GM19023 (cell line): ENCODE data around the gene UBAC2.
"Not testable (repeated sequence)": the region's sequence is repeated elsewhere in the genome, so short reads cannot be mapped to it uniquely, and the experiment has no call there.

Experiments
- ATAC-seq: cut with Tn5 transposase; IDR thresholded peaks from one replicate; pipeline ENCODE4 v1.9.1; 2021; ENCODE audit warnings: mild to moderate bottlenecking, moderate library complexity; ENCODE audit not compliant: unreplicated experiment

Gene UBAC2

GRCh38 chr13:99211421-99212035 lies 10.9 kb downstream of the UBAC2 start:
- ATAC-seq, result no peak

- ATAC-seq, result peak; percentile 60
Measured at GRCh38 chr13:99214232-99214631, 13.6 kb downstream of the UBAC2 start.

- ATAC-seq, result no peak
Measured at GRCh38 chr13:99214731-99215130, 14.1 kb downstream of the UBAC2 start.

- ATAC-seq, result no peak
Measured at GRCh38 chr13:99215184-99215830, 14.7 kb downstream of the UBAC2 start.

GRCh38 chr13:99217461-99218110 lies 16.9 kb downstream of the UBAC2 start:
- no peak for ATAC-seq

GRCh38 chr13:99218126-99218525 lies 17.5 kb downstream of the UBAC2 start:
- ATAC-seq, result no peak

GRCh38 chr13:99218545-99218944 lies 17.9 kb downstream of the UBAC2 start:
- no peak for ATAC-seq

GRCh38 chr13:99218969-99219368 lies 18.3 kb downstream of the UBAC2 start:
- peak; percentile 42 for ATAC-seq

GRCh38 chr13:99220199-99220935 lies 19.7 kb downstream of the UBAC2 start:
- no peak for ATAC-seq

GRCh38 chr13:99221567-99222239 lies 21.0 kb downstream of the UBAC2 start:
- ATAC-seq, result no peak

GRCh38 chr13:99223587-99223986 lies 22.9 kb downstream of the UBAC2 start:
- ATAC-seq, result no peak

- ATAC-seq, result no peak
Measured at GRCh38 chr13:99224021-99224420, 23.4 kb downstream of the UBAC2 start.

GRCh38 chr13:99225078-99225477 lies 24.4 kb downstream of the UBAC2 start:
- no peak for ATAC-seq

- ATAC-seq, result no peak
Measured at GRCh38 chr13:99226513-99226912, 25.9 kb downstream of the UBAC2 start.

- ATAC-seq, result no peak
Measured at GRCh38 chr13:99227331-99227900, 26.8 kb downstream of the UBAC2 start.

- no peak for ATAC-seq
Measured at GRCh38 chr13:99227909-99228688, 27.4 kb downstream of the UBAC2 start.

- ATAC-seq, result peak; percentile 94
Measured at GRCh38 chr13:99228737-99229691, 28.4 kb downstream of the UBAC2 start.

- ATAC-seq, result not testable (repeated sequence)
Measured at GRCh38 chr13:99230588-99230987, 29.9 kb downstream of the UBAC2 start.

- no peak for ATAC-seq
Measured at GRCh38 chr13:99230991-99231390, 30.3 kb downstream of the UBAC2 start.
